C4-2B (cell line): ENCODE results near the gene FOXO3.

Source experiments
- CTCF ChIP-seq: fragments of 450-650 bp; conservative IDR thresholded peaks from 2 replicates; pipeline ENCODE4 v1.5.1; 2017; ENCODE audit warnings: mild to moderate bottlenecking
- ZFX ChIP-seq: fragments of 450-650 bp; IDR thresholded peaks from 2 replicates; pipeline ENCODE4 v1.6.1; 2017

GRCh38 chr6:108640104-108640503 is 79.4 kb downstream of the FOXO3 start:
- TF ChIP-seq CTCF = no peak
- TF ChIP-seq ZFX = no peak
